ENCODE data around the gene CRISP3. TPM values are rescaled to one million over a fixed set of nuclear protein-coding genes. Genes with fewer than 3 reads are reported as not detected.

The CRISP3 gene
- total and polyA plus RNA-seq, 9 of the 15 experiments (the other 6 are each of a cell fraction or from before 2014, with no cell fraction given) = 0.21 to 2.0 (median 0.58) TPM

GRCh38 chr6:49733680-49734079, 10.5 kb downstream of the CRISP3 start:
- ChIA-PET POLR2A (interaction anchor here (0.7 to 2.3 kb wide), 3 partner anchors 12 to 279 kb away, joined by 4 to 8 read pairs (median 5); partner anchors contain the start of gene RHAG), CTCF (ENCODE audit: low intra/inter-chr PET ratio) (no interaction called here)
- no peaks in the 10 kb centered on the region for H3K9me3 ChIP-seq (replicated peaks; ENCODE audit: control insufficient read depth, insufficient read depth, low read depth, low read length)
- H3K4me2 ChIP-seq (ENCODE audit: insufficient read depth, low read length) = no peak overlapping the region
- ATAC-seq (peak; percentile 24), FAIRE-seq (peak; percentile 46), DNase-seq (ENCODE audit: extremely low read depth in 1 of 4, low spot score in 3 of 4) (no peak)
- WGBS (ENCODE audit: insufficient coverage, low coverage, missing lambda C conversion rate) = 20% methylated on average over 2 of the region's 2 CpGs
- intact Hi-C loops (cut with micrococcal nuclease) = loop anchor here (5.0 kb wide), 1 partner anchor 114 kb away; no protein-coding TSS in a partner anchor
- in situ Hi-C loops (cut with MboI) = no loop called here
- no peaks in the 10 kb centered on the region for H3K9me1 ChIP-seq (ENCODE audit: control insufficient read depth, insufficient read depth, low read length)
- H3K4me1 ChIP-seq (replicated peaks in 1 of 2; ENCODE audit: control insufficient read depth in 2 of 2, insufficient read depth in 2 of 2, low read length in 2 of 2) = peaks cover 4 to 49% of the 10 kb centered on the region in 2 experiments; a peak in 3 of 5 replicates
- no peak overlapping the region for H3K4me3 ChIP-seq
- H3K27ac ChIP-seq (ENCODE audit: extremely low read depth, low read depth, low read length) = peak overlapping the region; percentile 51; the same call in 2 of the 3 replicates
- H3K79me2 ChIP-seq (ENCODE audit: control insufficient read depth, insufficient read depth, low read length) = no peaks in the 10 kb centered on the region
- H3K36me3 ChIP-seq (ENCODE audit: control insufficient read depth, insufficient read depth, low read length) = no peaks in the 10 kb centered on the region; the same call in 2 of the 3 replicates
- H2AFZ ChIP-seq (ENCODE audit: low read depth, low read length) = peak overlapping the region; percentile 84
- no peaks in the 10 kb centered on the region for H4K20me1 ChIP-seq (replicated peaks; ENCODE audit: control insufficient read depth, insufficient read depth, low read length)
- H3K27me3 ChIP-seq (ENCODE audit: control insufficient read depth in 2 of 2, insufficient read depth in 2 of 2, low read length in 2 of 2) = no peaks in the 10 kb centered on the region
- BruUV-seq (replicated peaks) = no TSS peak
- no peak overlapping the region for H3K9ac ChIP-seq (ENCODE audit: insufficient read depth in 1 of 2, low read depth in 2 of 2, low read length in 2 of 2)
- no peak for TF ChIP-seq MXI1 (IDR thresholded peaks at IDR 0.05; ENCODE audit: low read depth, low read length)
- no peak for TF ChIP-seq ZNF766 (CRISPR knock-in tag; conservative IDR thresholded peaks at IDR 0.05)
- no peak for TF ChIP-seq MCM2 (IDR thresholded peaks at IDR 0.05; ENCODE audit: low read depth)
- no peak for TF ChIP-seq PREB (CRISPR knock-in tag; IDR thresholded peaks at IDR 0.05)
- no peak for TF ChIP-seq ZNF830 (CRISPR knock-in tag; IDR thresholded peaks at IDR 0.05)
- TF ChIP-seq ZBTB2 (IDR thresholded peaks at IDR 0.05) = peak; percentile 49; the same call in 1 of the 2 replicates
- no peak for TF ChIP-seq PRDM10 (IDR thresholded peaks at IDR 0.05; ENCODE audit: partially characterized antibody)
- no peak for TF ChIP-seq DLX4 (CRISPR knock-in tag; IDR thresholded peaks at IDR 0.05)
- no peak for TF ChIP-seq DPF2 (IDR thresholded peaks at IDR 0.05)
- no peak for TF ChIP-seq PTTG1 (tag; IDR thresholded peaks at IDR 0.05; ENCODE audit: low read depth)
- TF ChIP-seq ZBTB8A (IDR thresholded peaks at IDR 0.05; ENCODE audit: partially characterized antibody) = no peak
- 0 out of 2 replicates have a peak, but pooled peaks have one; percentile 23 for TF ChIP-seq GATAD2A (IDR thresholded peaks at IDR 0.05)
- no peak for TF ChIP-seq NCOA2 (IDR thresholded peaks at IDR 0.05; ENCODE audit: partially characterized antibody in 2 of 2)
- TF ChIP-seq RBM39 (optimal IDR thresholded peaks at IDR 0.05; ENCODE audit: low read depth, low read length) = no peak
- no peak for TF ChIP-seq ZFP30 (CRISPR knock-in tag; IDR thresholded peaks at IDR 0.05; ENCODE audit: borderline replicate concordance)
- TF ChIP-seq ZNF24 (IDR thresholded peaks at IDR 0.05) = no peak

Data from K562 (cell line).